K562 (cell line): Measurements from ENCODE around the gene MBOAT2. TPM values are rescaled to one million over a fixed set of nuclear protein-coding genes. Genes with fewer than 3 reads are reported as not detected.

Experiments used
- ATAC-seq: fragments of 200-7000 bp; cut with Tn5 transposase; 3 replicates; pipeline ENCODE4 v1.9.1; 2020; ENCODE audit warnings: moderate library complexity
- BruUV-seq: library from RNA; stranded (reverse); fragments of 400-500 nt; replicated peaks from 2 replicates; lab custom pipeline; 2021; lab: Mats Ljungman, UMichigan
- CTCF ChIA-PET: fragments of 300-600 bp; formaldehyde crosslinking; extraction: SDS; loops from one replicate; lab custom pipeline; 2021; ENCODE audit warnings: low intra/inter-chr PET ratio; lab: Yijun Ruan, JAX
- POLR2A ChIA-PET: fragments of 300-600, 350-650 bp; sonication (Branson Sonifier 250); formaldehyde crosslinking; extraction: SDS; loops from one replicate; lab custom pipeline; 2021; ENCODE audit warnings: antibody characterized with exemption, inconsistent platforms; lab: Yijun Ruan, JAX
- DNase-seq, 4 experiments: peaks; one replicate each; pipeline versions ENCODE4 v3.0.0 to v3.0.0-alpha.2; 2011 to 2018; ENCODE audit warnings: low spot score in 3 of 4, mixed read lengths in 3 of 4; ENCODE audit errors: extremely low read depth in 1 of 4
- FAIRE-seq: peaks from 2 replicates; lab custom pipeline; 2011; peaks lifted over from hg19 to GRCh38; lab: Jason Lieb, UNC
- H2AFZ ChIP-seq: 2 replicates; pipeline ENCODE4 v1.6.0; 2011; ENCODE audit warnings: low read depth, low read length, control low read depth, inconsistent platforms
- H3K27ac ChIP-seq: fragments of 200-600 bp; 3 replicates; pipeline ENCODE4 v1.8.0; 2011; ENCODE audit warnings: low read depth, mild to moderate bottlenecking, control low read depth, inconsistent platforms, low read length, moderate library complexity, mixed read lengths; ENCODE audit errors: extremely low read depth
- H3K27me3 ChIP-seq, 2 experiments: fragments of 300-600 bp in 1 of 2; 2 replicates in 1 of 2; 3 replicates in 1 of 2; pipeline versions ENCODE4 v1.6.0 to v1.8.0; 2011; ENCODE audit warnings: inconsistent platforms in 2 of 2, low read length in 2 of 2, mild to moderate bottlenecking in 1 of 2, mixed read lengths in 1 of 2, moderate library complexity in 1 of 2; ENCODE audit not compliant: control insufficient read depth in 2 of 2, insufficient read depth in 2 of 2
- H3K36me3 ChIP-seq: fragments of 300-600 bp; 3 replicates; pipeline ENCODE4 v1.8.0; 2011; ENCODE audit warnings: mild to moderate bottlenecking, low read length, inconsistent platforms; ENCODE audit not compliant: control insufficient read depth, insufficient read depth
- H3K4me1 ChIP-seq, 2 experiments: fragments of 200-600 bp in 1 of 2; replicated peaks in 1 of 2; 2 replicates in 1 of 2; 3 replicates in 1 of 2; pipeline versions ENCODE4 v1.5.1 to v1.8.0; 2011; ENCODE audit warnings: inconsistent platforms in 2 of 2, low read length in 2 of 2, mild to moderate bottlenecking in 1 of 2, mixed read lengths in 1 of 2, moderate library complexity in 1 of 2; ENCODE audit not compliant: control insufficient read depth in 2 of 2, insufficient read depth in 2 of 2
- H3K4me2 ChIP-seq: 2 replicates; pipeline ENCODE4 v1.6.1; 2011; ENCODE audit warnings: low read length, control low read depth, inconsistent platforms, mixed read lengths; ENCODE audit not compliant: insufficient read depth
- H3K4me3 ChIP-seq: fragments of 200-600 bp; sonication (generic), shearing (Covaris generic); 2 replicates; pipeline ENCODE4 v1.5.1; 2016; ENCODE audit warnings: control low read depth, inconsistent platforms
- H3K79me2 ChIP-seq: fragments of 200-600 bp; 3 replicates; pipeline ENCODE4 v1.8.0; 2011; ENCODE audit warnings: low read length, inconsistent platforms; ENCODE audit not compliant: control insufficient read depth, insufficient read depth
- H3K9ac ChIP-seq, 2 experiments: 2 replicates each; pipeline versions ENCODE4 v1.6.0 to v1.6.1; 2011; ENCODE audit warnings: low read depth in 2 of 2, low read length in 2 of 2, control low read depth in 1 of 2, inconsistent platforms in 1 of 2, mild to moderate bottlenecking in 1 of 2, mixed read lengths in 1 of 2; ENCODE audit not compliant: insufficient read depth in 1 of 2
- H3K9me1 ChIP-seq: one replicate; pipeline ENCODE4 v1.6.0; 2011; ENCODE audit warnings: inconsistent platforms, mild to moderate bottlenecking, low read length, moderate library complexity; ENCODE audit not compliant: control insufficient read depth, insufficient read depth
- H3K9me3 ChIP-seq: replicated peaks from 2 replicates; pipeline ENCODE4 v1.5.1; 2011; ENCODE audit warnings: low read depth, low read length, inconsistent platforms; ENCODE audit not compliant: control insufficient read depth, insufficient read depth
- H4K20me1 ChIP-seq: replicated peaks from 2 replicates; pipeline ENCODE4 v1.6.1; 2011; ENCODE audit warnings: low read length, inconsistent platforms, mixed read lengths; ENCODE audit not compliant: control insufficient read depth, insufficient read depth
- CTBP1 ChIP-seq: fragments of 450-650 bp; IDR thresholded peaks from 2 replicates; pipeline ENCODE4 v1.6.1; 2016; ENCODE audit warnings: borderline replicate concordance
- HNRNPK ChIP-seq: fragments of 200-400 bp; formaldehyde crosslinking; IDR thresholded peaks from one replicate; pipeline ENCODE4 v1.6.1; 2018; ENCODE audit warnings: mild to moderate bottlenecking, low read depth, low read length; ENCODE audit not compliant: poor library complexity, severe bottlenecking
- KAT2B ChIP-seq: IDR thresholded peaks from one replicate; pipeline ENCODE4 v1.6.1; 2012; ENCODE audit warnings: low read depth, mild to moderate bottlenecking, control low read depth, inconsistent platforms, low read length, moderate library complexity
- MCM5 ChIP-seq: fragments of 450-650 bp; IDR thresholded peaks from 2 replicates; pipeline ENCODE4 v1.6.1; 2016; ENCODE audit warnings: low read depth
- MYBL2 ChIP-seq, 2 experiments: fragments of 450-650 bp in 1 of 2; sonication (generic) in 1 of 2; formaldehyde crosslinking in 1 of 2; IDR thresholded peaks; 2 replicates each; pipeline versions ENCODE4 v1.6.1 to v1.8.1; 2017 to 2022; ENCODE audit warnings: borderline replicate concordance in 1 of 2, inconsistent platforms in 1 of 2, low read depth in 1 of 2, mild to moderate bottlenecking in 1 of 2, missing genetic modification reagents in 1 of 2, moderate library complexity in 1 of 2
- OTX1 ChIP-seq: fragments of 450-650 bp; formaldehyde crosslinking; IDR thresholded peaks from 2 replicates; pipeline ENCODE4 v1.4.0; 2022; ENCODE audit warnings: mild to moderate bottlenecking
- RCOR1 ChIP-seq, 2 experiments: IDR thresholded peaks; 2 replicates each; pipeline ENCODE4 v1.6.1; 2012; ENCODE audit warnings: low read depth in 2 of 2, low read length in 2 of 2, borderline replicate concordance in 1 of 2, improper control_type of control experiment in 1 of 2
- SOX6 ChIP-seq: fragments of 450-650 bp; IDR thresholded peaks from 2 replicates; pipeline ENCODE4 v1.6.1; 2014; ENCODE audit warnings: mild to moderate bottlenecking
- TEAD1 ChIP-seq, 2 experiments: fragments of 450-650 bp in 1 of 2; sonication (generic) in 1 of 2; formaldehyde crosslinking; IDR thresholded peaks; 2 replicates each; pipeline versions ENCODE4 v1.4.0 to v1.8.0; 2020 to 2022; ENCODE audit warnings: mild to moderate bottlenecking in 2 of 2, missing genetic modification reagents in 1 of 2
- TFAM ChIP-seq: fragments of 250-450 bp; sonication (Bioruptor Pico); conservative IDR thresholded peaks from 2 replicates; pipeline ENCODE4 v1.5.0; 2021; ENCODE audit warnings: mild to moderate bottlenecking, moderate library complexity
- YY1 ChIP-seq, 3 experiments: IDR thresholded peaks; 2 replicates each; pipeline ENCODE4 v1.6.1; 2011; ENCODE audit warnings: low read length in 2 of 3, mild to moderate bottlenecking in 2 of 3, moderate library complexity in 2 of 3, borderline replicate concordance in 1 of 3, control low read depth in 1 of 3, low read depth in 1 of 3; ENCODE audit not compliant: insufficient read depth in 3 of 3, insufficient replicate concordance in 2 of 3, control insufficient read depth in 1 of 3, insufficient read length in 1 of 3; ENCODE audit errors: extremely low read depth in 1 of 3
- ZNF174 ChIP-seq: fragments of 250-450 bp; sonication (Bioruptor Pico); IDR thresholded peaks from 2 replicates; pipeline ENCODE4 v1.4.0; 2020; ENCODE audit warnings: mild to moderate bottlenecking
- ZNF408 ChIP-seq: fragments of 250-450 bp; sonication (Bioruptor Pico); IDR thresholded peaks from 2 replicates; pipeline ENCODE4 v1.4.0; 2020; ENCODE audit warnings: low read depth, mild to moderate bottlenecking, moderate library complexity
- ZNF431 ChIP-seq: sonication (generic); formaldehyde crosslinking; IDR thresholded peaks from 2 replicates; pipeline ENCODE4 v1.8.0; 2022; ENCODE audit warnings: mild to moderate bottlenecking, missing genetic modification reagents
- ZNF586 ChIP-seq: fragments of 450-650 bp; formaldehyde crosslinking; conservative IDR thresholded peaks from 2 replicates; pipeline ENCODE4 v1.4.0; 2020; ENCODE audit warnings: mild to moderate bottlenecking, moderate library complexity
- WGBS: fragments of 100-300 bp; shearing (Covaris generic); methylation state at CpG from one replicate; pipeline ENCODE4 v1.1.6; 2016; ENCODE audit warnings: low coverage, mixed read lengths; ENCODE audit not compliant: insufficient coverage; ENCODE audit errors: missing lambda C conversion rate; 5-methylcytosine and 5-hydroxymethylcytosine counted together
- in situ Hi-C: fragments of 300-500 bp; cut with MboI; formaldehyde crosslinking; loops from 4 replicates; pipeline ENCODE4 v1.15.0; 2018; ENCODE audit warnings: inconsistent platforms, mixed read lengths
- intact Hi-C: fragments of 100-400 bp; cut with micrococcal nuclease; formaldehyde crosslinking; loops from 2 replicates; pipeline ENCODE4 v1.14.2; 2022
- polyA plus RNA-seq, 8 experiments: library from polyadenylated mRNA; depleted of rRNA in 4 of 8; stranded (reverse) in 5 of 8; unstranded in 3 of 8; fragments of >200 nt; fragmentation: Nextera tagmentation in 2 of 8; fragmentation: Illumina TruSeq in 1 of 8; extraction: Ambion mirVana in 2 of 8; extraction: Trizol in 1 of 8; gene quantifications; 2 replicates each; pipeline versions ENCODE4 v1.2.1 to v1.2.3, GENCODE V29; 2011 to 2014; ENCODE audit warnings: inconsistent platforms in 1 of 8, missing spikeins in 1 of 8
- total RNA-seq, 7 experiments: library from RNA; depleted of rRNA in 6 of 7; stranded (reverse); fragments of >200 nt in 6 of 7; fragmentation: Illumina TruSeq in 2 of 7; extraction: Trizol in 2 of 7; gene quantifications; 2 replicates each; pipeline versions ENCODE4 v1.2.1 to v1.2.3, GENCODE V29; 2011 to 2021; ENCODE audit warnings: low replicate concordance in 1 of 7
- TF ChIP-seq, protein P1 (sequence below), 3 experiments: IDR thresholded peaks in 2 of 3; conservative IDR thresholded peaks in 1 of 3; 2 replicates each; pipeline ENCODE4 v1.5.1; 2011 to 2012; ENCODE audit warnings: low read length in 3 of 3, mild to moderate bottlenecking in 3 of 3, control low read depth in 2 of 3, improper control_type of control experiment in 1 of 3, inconsistent platforms in 1 of 3, low read depth in 1 of 3, mixed read lengths in 1 of 3, moderate library complexity in 1 of 3; ENCODE audit not compliant: insufficient read depth in 2 of 3
- TF ChIP-seq, protein P2 (sequence below): fragments of 250-450 bp; sonication (Bioruptor Pico); IDR thresholded peaks from 2 replicates; pipeline ENCODE4 v1.5.1; 2021; ENCODE audit warnings: mild to moderate bottlenecking

MBOAT2 gene
- total and polyA plus RNA-seq, 9 of the 15 experiments (the other 6 are each of a cell fraction or from before 2014, with no cell fraction given) = 8.4 to 122 (median 27.6) TPM

DNA sequence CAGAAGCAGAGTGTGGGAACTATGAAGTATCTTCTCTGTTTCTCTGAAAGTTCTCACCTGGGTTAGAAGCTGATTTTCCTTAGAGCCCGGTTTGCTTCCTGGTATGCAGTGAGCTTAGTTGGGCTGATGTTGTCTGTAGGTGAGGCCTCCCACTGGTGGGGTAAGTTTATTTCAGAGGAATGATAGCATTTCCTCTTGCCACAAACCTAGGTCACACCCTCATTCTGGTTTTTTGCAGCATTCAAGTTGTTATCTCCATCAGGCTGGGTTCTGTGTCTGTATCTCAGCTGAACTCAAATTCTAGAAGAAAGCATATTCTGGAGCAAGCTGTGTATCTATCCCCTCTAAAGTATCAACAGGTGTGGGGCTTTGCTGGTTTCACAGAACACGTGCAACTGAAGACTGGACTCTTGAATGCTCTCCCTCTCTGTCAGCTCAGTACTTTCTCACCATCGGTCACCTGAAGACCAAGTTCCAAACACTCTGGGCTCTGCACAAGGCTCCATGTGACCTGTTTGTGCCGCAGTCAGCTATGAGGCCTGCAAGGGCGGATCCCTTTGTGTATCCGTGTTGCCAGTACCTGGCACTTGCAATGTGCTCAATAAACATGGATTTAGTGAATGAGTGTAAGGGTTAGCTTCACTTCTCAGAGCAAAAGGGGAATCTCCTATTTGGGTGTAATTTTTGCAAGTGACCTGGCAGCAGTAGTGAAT, 49.5 kb upstream of the MBOAT2 start:
- BruUV-seq = no TSS peak
- no peaks in the 10 kb centered on the region for H3K9me3 ChIP-seq
- no peak overlapping the region for H3K4me3 ChIP-seq
- H3K36me3 ChIP-seq = no peaks in the 10 kb centered on the region
- WGBS = 50% methylated on average over 6 of the region's 6 CpGs
- peak overlapping the region; percentile 1; the same call in 1 of the 2 replicates for H3K4me2 ChIP-seq
- intact Hi-C loops (no loop called here), in situ Hi-C loops (no loop called here)
- peak overlapping the region; percentile 0; the same call in 1 of the 3 replicates for H3K27ac ChIP-seq
- FAIRE-seq = no peak
- no peaks in the 10 kb centered on the region for H3K27me3 ChIP-seq
- H4K20me1 ChIP-seq = no peaks in the 10 kb centered on the region
- peak overlapping the region in 1 of 2 experiments; percentile 6; a peak in 1 of 4 replicates for H3K9ac ChIP-seq
- CTCF ChIA-PET = no interaction called here
- POLR2A ChIA-PET = interaction anchor here (1.6 kb wide), 1 partner anchor 10 kb away, joined by 6 read pairs; no protein-coding TSS in a partner anchor
- DNase-seq = peak; percentile 22 to 47 (median 33)
- no peaks in the 10 kb centered on the region for H3K79me2 ChIP-seq
- no peaks in the 10 kb centered on the region for H3K9me1 ChIP-seq
- peak overlapping the region; percentile 76 for H2AFZ ChIP-seq
- ATAC-seq = peak; percentile 86
- H3K4me1 ChIP-seq = peaks cover 3 to 14% of the 10 kb centered on the region in 2 experiments; a peak in 4 of 5 replicates
- TF ChIP-seq SOX6 = no peak
- no peak for TF ChIP-seq ZNF431 (CRISPR knock-in tag)
- TF ChIP-seq, protein P1, sequence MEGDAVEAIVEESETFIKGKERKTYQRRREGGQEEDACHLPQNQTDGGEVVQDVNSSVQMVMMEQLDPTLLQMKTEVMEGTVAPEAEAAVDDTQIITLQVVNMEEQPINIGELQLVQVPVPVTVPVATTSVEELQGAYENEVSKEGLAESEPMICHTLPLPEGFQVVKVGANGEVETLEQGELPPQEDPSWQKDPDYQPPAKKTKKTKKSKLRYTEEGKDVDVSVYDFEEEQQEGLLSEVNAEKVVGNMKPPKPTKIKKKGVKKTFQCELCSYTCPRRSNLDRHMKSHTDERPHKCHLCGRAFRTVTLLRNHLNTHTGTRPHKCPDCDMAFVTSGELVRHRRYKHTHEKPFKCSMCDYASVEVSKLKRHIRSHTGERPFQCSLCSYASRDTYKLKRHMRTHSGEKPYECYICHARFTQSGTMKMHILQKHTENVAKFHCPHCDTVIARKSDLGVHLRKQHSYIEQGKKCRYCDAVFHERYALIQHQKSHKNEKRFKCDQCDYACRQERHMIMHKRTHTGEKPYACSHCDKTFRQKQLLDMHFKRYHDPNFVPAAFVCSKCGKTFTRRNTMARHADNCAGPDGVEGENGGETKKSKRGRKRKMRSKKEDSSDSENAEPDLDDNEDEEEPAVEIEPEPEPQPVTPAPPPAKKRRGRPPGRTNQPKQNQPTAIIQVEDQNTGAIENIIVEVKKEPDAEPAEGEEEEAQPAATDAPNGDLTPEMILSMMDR (IDR thresholded peaks at IDR 0.05 in 2 of 3, conservative IDR thresholded peaks at IDR 0.05 in 1 of 3; ENCODE audit: insufficient read depth in 2 of 3, low read depth in 1 of 3, low read length in 3 of 3) = 0 out of 6 replicates have a peak, but pooled peaks of 1 of the 3 experiments have one; percentile 1
- no peak for TF ChIP-seq YY1 (IDR thresholded peaks at IDR 0.05; ENCODE audit: borderline replicate concordance in 1 of 3, control insufficient read depth in 1 of 3, extremely low read depth in 1 of 3, insufficient read depth in 3 of 3, insufficient read length in 1 of 3, insufficient replicate concordance in 2 of 3, low read depth in 1 of 3, low read length in 2 of 3)
- TF ChIP-seq RCOR1 (IDR thresholded peaks at IDR 0.05; ENCODE audit: borderline replicate concordance in 1 of 2, low read depth in 2 of 2, low read length in 2 of 2) = peak in 1 of 2 experiments; percentile 57; a peak in 2 of 4 replicates
- TF ChIP-seq, protein P2, sequence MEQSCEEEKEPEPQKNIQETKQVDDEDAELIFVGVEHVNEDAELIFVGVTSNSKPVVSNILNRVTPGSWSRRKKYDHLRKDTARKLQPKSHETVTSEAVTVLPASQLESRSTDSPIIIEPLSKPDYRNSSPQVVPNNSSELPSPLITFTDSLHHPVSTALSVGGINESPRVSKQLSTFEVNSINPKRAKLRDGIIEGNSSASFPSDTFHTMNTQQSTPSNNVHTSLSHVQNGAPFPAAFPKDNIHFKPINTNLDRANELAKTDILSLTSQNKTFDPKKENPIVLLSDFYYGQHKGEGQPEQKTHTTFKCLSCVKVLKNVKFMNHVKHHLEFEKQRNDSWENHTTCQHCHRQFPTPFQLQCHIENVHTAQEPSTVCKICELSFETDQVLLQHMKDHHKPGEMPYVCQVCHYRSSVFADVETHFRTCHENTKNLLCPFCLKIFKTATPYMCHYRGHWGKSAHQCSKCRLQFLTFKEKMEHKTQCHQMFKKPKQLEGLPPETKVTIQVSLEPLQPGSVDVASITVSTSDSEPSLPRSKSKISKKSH (CRISPR knock-in tag) = no peak
- TF ChIP-seq ZNF408 (CRISPR knock-in tag) = no peak
- TF ChIP-seq TEAD1 (CRISPR knock-in tag; IDR thresholded peaks at IDR 0.05) = 0 out of 4 replicates have a peak, but pooled peaks of 1 of the 2 experiments have one; percentile 40
- no peak for TF ChIP-seq KAT2B
- no peak for TF ChIP-seq OTX1 (CRISPR knock-in tag)
- TF ChIP-seq CTBP1 = 0 out of 2 replicates have a peak, but pooled peaks have one; percentile 47
- TF ChIP-seq ZNF174 (CRISPR knock-in tag) = no peak
- TF ChIP-seq MYBL2 (IDR thresholded peaks at IDR 0.05; ENCODE audit: low read depth) = no peak
- no peak for TF ChIP-seq MYBL2 (CRISPR knock-in tag; IDR thresholded peaks at IDR 0.05; ENCODE audit: borderline replicate concordance)
- no peak for TF ChIP-seq MCM5
- no peak for TF ChIP-seq ZNF586
- TF ChIP-seq HNRNPK = no peak
- no peak for TF ChIP-seq TFAM (CRISPR knock-in tag)
